NCI-H82 (cell line): Measurements from ENCODE around the gene PRDX3.

Experiments
- DNase-seq: peaks from one replicate; lab custom pipeline; 2025; lab: John Stamatoyannopoulos, UW

Gene PRDX3

GRCh38 chr10:119178372-119179119, at the start of gene PRDX3:
PRDX3 (minus strand) TSS chr10:119178812; CDS start chr10:119178790, 22 bp downstream.
- peak; percentile 96 for DNase-seq

DNA sequence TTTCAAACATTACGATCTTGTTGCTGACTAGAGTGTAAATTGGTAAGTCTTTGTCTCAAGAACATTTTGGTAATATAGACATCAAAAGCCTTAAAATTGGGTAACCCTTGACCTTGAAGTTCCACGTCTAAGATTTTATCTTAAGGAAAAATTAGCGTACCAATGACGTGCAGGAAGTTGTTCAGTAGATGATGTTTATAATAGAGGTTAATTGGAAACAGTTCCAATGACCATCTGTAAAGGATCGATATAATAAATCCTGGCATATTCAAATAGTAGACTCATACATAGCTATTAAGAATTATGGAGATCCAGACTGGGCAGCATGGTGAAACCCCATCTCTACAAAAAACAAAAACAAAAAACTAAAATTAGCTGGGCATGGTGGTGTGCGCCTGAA, 49.2 kb upstream of the PRDX3 start:
- no peak for DNase-seq

DNA sequence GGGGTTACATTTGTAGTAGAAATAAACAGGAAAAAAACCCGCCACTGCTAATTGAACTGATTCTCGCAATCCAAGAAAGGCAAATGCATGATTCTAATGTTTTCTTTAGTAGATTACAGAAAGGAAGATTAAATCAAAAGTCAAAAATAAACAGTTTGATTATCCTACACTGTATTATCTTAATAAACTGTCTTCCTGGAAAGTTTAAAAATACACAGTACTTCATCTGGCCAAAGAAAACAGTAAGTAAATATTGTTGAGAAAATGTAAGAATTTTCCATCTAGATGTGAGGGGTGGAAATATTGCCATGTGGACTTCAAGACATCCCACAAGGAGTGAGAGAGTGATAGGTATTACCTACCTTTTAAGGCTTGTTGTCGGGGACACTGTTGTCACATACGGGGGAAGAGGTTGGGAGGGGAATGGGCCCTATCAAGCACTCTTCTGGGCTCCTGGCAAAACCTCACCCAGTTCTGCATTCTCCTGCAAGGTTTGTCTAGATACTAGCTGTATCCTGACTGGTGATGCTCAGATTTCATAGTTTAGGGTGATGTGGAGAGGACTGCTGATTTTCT, 46.6 kb upstream of the PRDX3 start:
- no peak for DNase-seq

GRCh38 chr10:119222966-119223386, 44.4 kb upstream of the PRDX3 start:
- no peak for DNase-seq

GRCh38 chr10:119222537-119222936, 43.9 kb upstream of the PRDX3 start:
- no peak for DNase-seq

GRCh38 chr10:119221666-119222065, 43.1 kb upstream of the PRDX3 start:
- DNase-seq: no peak

GRCh38 chr10:119221201-119221600, 42.6 kb upstream of the PRDX3 start:
- no peak for DNase-seq

GRCh38 chr10:119219871-119220270, 41.3 kb upstream of the PRDX3 start:
- no peak for DNase-seq

DNA sequence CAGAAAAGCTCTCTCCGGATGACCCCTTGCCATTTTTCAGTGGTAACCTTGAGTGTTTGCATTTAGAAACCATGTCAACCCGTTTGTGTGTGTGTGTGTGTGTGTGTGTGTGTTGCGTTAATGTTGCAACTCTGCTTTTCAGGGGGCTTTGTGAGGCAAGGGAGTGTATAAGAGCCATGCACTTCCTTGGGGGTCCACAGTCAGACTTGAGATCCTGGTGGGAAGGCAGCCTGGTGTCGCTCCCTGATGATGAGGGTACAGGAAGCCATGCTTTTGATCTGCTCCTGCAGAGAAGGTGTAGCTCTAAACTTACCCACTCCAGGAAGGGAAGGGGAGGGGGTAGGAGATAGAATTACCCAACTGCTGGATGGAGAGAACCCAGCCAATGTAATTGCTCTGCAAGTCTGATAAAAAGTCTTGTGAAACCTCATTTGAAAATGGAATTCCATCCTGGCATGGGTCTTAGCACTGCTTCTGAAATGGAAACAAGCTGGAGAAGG, 39.4 kb upstream of the PRDX3 start:
- no peak for DNase-seq

- DNase-seq: no peak
Measured at GRCh38 chr10:119217401-119217800, 38.8 kb upstream of the PRDX3 start.

GRCh38 chr10:119216127-119216526, 37.5 kb upstream of the PRDX3 start:
- no peak for DNase-seq

- no peak for DNase-seq
Measured at GRCh38 chr10:119215371-119215770, 36.8 kb upstream of the PRDX3 start.

- peak; percentile 61 for DNase-seq
Measured at GRCh38 chr10:119211625-119212441, 33.2 kb upstream of the PRDX3 start.

GRCh38 chr10:119211176-119211575, 32.6 kb upstream of the PRDX3 start:
- DNase-seq: no peak

DNA sequence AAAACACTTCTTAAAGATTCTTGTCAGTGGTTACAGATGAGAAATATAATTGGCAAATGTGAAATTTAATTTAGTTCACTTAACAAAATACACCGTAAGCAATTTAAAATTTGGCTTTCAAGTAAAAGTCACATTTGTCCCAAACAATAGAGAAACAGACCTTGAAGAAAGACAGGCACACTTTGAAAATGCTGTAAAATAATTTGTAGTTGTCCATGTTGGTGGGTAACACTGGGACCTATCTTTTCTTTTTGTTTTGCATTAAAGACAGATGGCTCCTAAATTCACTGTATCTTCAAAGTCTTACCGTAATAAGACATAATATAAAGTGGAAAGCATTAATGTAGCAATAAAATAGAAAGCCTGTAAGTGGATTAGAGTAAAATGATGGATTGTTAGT, 32.0 kb upstream of the PRDX3 start:
- DNase-seq: no peak

DNA sequence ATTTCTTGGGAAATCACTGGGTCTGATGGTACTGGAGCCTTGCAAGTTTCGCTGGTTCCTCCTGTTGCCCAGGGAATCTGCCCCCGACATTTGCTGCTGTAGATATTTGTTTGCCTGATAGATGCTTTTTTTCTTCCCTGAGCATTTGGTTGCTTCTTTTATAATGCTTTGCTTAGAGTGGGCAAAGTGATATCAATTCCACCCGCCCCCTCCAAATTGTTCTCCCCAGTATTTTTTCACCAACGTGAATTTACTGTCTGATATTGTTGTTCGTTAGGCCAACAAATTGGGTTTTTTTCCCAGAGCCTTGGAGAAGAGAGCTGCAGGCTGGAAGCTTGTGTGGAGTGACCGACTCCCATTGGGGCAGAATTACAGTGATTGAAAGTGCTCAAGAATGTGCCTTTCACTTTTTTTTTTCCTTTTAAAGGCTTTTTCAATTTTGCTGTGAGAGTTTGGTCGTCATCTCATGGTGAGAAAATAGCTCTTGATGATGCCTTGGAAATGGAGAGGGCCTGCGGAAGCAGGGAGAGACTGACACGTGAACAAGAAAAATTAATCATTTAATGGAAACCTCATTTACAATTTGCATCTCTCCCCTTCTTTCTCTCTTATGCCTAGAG, 31.2 kb upstream of the PRDX3 start:
- no peak for DNase-seq

GRCh38 chr10:119209035-119209735, 30.6 kb upstream of the PRDX3 start:
- DNase-seq: peak; percentile 85

DNA sequence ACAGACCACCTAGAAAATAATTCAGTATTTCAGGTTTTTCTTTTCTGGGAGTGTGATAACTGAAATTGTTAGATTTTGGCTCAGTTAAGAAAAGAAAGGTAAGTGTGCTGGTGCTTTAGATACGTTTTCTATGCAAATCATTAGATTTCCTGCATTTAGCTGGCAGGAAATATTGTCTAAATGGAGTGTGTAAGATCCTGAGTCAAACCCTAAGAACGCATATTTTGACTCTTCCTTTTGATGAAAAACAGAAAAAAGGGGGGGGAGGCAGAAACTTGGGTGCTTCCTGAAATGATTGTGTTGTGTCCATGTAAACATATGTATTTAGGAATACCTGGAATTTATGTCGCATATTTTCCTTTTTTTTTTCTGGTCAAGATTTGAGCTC, 29.9 kb upstream of the PRDX3 start:
- no peak for DNase-seq

GRCh38 chr10:119207713-119208552, 29.3 kb upstream of the PRDX3 start:
- DNase-seq: peak; percentile 63

GRCh38 chr10:119207366-119207666, 28.7 kb upstream of the PRDX3 start, which contains the start of gene GRK5:
GRK5 (plus strand) TSS chr10:119207571; CDS start chr10:119207918, 347 bp downstream.
- DNase-seq: peak; percentile 98
